Cardiac septum (tissue), 1 donor: ENCODE results near the gene SYT2. TPM values are rescaled to one million over a fixed set of nuclear protein-coding genes. Genes with fewer than 3 reads are reported as not detected.
"Not testable (repeated sequence)": the region's sequence is repeated elsewhere in the genome, so short reads cannot be mapped to it uniquely, and the experiment has no call there.

Experiments
- DNase-seq: peaks from one replicate; pipeline ENCODE4 v3.0.0-alpha.2; 2020; ENCODE audit warnings: low spot score
- intact Hi-C: fragments of 100-400 bp; cut with DNase I; formaldehyde crosslinking; loops from one replicate; pipeline ENCODE4 v1.14.0; 2022
- total RNA-seq: library from RNA; stranded (reverse); fragmentation: NEBNext Ultra II Directional; extraction: Animal tissue kit (Norgen Biotek cat#: 25700); gene quantifications from one replicate; pipeline ENCODE4 v1.2.1, GENCODE V29; 2021
- donor health status: DM: no; HTN: no; CAD: no.

SYT2 gene
- total RNA-seq, 1 donor from 2014 or later, result not detected

DNA sequence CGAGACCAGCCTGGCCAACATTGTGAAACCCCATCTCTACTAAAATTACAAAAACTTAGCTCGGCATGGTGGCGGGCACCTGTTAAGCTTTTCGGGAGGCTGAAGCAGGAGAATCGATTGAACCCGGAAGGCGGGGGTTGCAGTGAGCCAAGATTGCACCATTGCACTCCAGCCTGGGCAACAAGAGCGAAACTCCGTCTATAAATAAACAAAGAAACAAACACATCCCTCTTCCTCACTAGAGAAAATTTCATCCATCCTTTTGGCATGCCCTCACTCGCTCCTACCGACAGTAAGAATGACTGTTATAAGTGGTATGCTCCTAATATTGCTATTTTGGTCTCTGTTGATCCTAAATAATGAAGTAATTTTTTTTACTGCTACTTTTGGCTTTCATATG is 166.7 kb downstream of the SYT2 start:
- DNase-seq, intact Hi-C loops: not testable (repeated sequence)

GRCh38 chr1:202542415-202542814 is 167.8 kb downstream of the SYT2 start:
- DNase-seq, intact Hi-C loops: not testable (repeated sequence)

DNA sequence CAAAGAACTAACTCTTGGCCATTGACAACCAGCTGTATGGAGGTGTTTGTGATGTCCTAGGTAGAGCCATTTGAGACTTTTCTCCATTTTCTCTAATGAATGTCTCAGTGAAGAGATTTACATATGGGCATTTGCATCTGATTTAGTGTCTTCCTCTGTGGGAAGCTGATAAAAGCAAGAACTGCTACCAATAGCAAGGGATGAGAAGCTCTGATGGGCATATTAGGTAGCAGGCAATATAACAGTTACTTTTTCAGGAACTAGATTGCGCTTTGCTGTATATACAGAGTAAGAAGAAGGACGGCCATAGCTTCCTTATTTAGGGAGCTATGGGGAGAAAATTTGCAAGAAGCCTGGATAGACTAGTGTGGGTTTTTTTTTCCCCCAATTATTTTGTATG is 169.4 kb downstream of the SYT2 start:
- intact Hi-C loops, DNase-seq: not testable (repeated sequence)

Other genes with a start within 250 kb of the SYT2 start
- 21.7 TPM for gene KDM5B, start 98.0 kb upstream of the SYT2 start, total RNA-seq
- gene PCAT6, start 100.5 kb upstream of the SYT2 start, total RNA-seq, result 1.7 TPM
- 5.8 TPM for gene RABIF, start 178.7 kb upstream of the SYT2 start, total RNA-seq
- gene KLHL12, start 216.8 kb upstream of the SYT2 start, total RNA-seq, result 23.3 TPM
- 89.5 TPM for gene ADIPOR1, start 247.9 kb upstream of the SYT2 start, total RNA-seq